Measurements from ENCODE around the gene ERLEC1. TPM values are rescaled to one million over a fixed set of nuclear protein-coding genes. Genes with fewer than 3 reads are reported as not detected.
A peak's percentile ranks its signal among the peaks of the same experiment; 100 is the strongest.

ERLEC1 gene
- total RNA-seq, 2 donors from 2014 or later = 33.4 to 38.4 TPM

DNA sequence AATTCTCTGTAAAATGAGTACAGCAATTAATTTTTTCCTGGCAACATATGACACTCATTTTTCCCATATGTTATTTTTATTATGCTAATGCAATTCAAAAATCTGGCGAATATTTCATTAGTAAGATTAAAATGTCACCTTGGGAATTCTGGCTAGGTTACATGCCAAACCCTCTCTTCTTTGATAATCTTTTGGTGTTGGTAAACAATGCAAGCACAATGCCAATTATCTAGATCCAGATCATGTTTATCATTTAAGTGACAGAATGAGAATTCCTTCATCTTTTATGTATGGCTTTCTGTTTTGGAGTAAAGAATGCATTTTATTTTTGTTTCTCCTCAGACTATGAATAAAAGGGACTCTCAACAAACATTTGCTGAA is 39.2 kb downstream of the ERLEC1 start:
- Mint-ChIP-seq H3K4me1 (peaks cover 14% of the 10 kb centered on the region), H3K4me3 (no peak overlapping the region), H3K27ac (no peak overlapping the region), H3K9me3 (no peaks in the 10 kb centered on the region), H3K36me3 (ENCODE audit: low read depth) (peaks cover under 1% of the 10 kb centered on the region), H3K27me3 (ENCODE audit: insufficient read depth) (no peaks in the 10 kb centered on the region)
- H3K4me1 ChIP-seq (ENCODE audit: control insufficient read depth, insufficient read depth, low read length) = peaks cover 5% of the 10 kb centered on the region
- no peaks in the 10 kb centered on the region for H3K9me3 ChIP-seq (ENCODE audit: control insufficient read depth, low read length)
- WGBS, 2 experiments (ENCODE audit: insufficient coverage in 1 of 2, insufficient read length in 1 of 2) = 78 to 100% methylated on average over 1 of the region's 1 CpG
- no peaks in the 10 kb centered on the region for H3K36me3 ChIP-seq (ENCODE audit: control insufficient read depth, insufficient read depth, low read length)
- H3K4me3 ChIP-seq (ENCODE audit: low read length) = no peak overlapping the region
- no peak overlapping the region for H3K27ac ChIP-seq (ENCODE audit: low read depth, low read length)
- no peaks in the 10 kb centered on the region for H3K27me3 ChIP-seq (ENCODE audit: control insufficient read depth, insufficient read depth, low read length, poor library complexity, severe bottlenecking)
- TF ChIP-seq CTCF (conservative IDR thresholded peaks at IDR 0.05) = no peak
- H3K9ac ChIP-seq (ENCODE audit: extremely low read depth, low read length, poor library complexity, severe bottlenecking) = no peak overlapping the region
- no peak for DNase-seq

- Histone ChIP-seq H3K9me3 (ENCODE audit: control insufficient read depth, low read length) (no peaks in the 10 kb centered on the region), H3K27ac (ENCODE audit: low read depth, low read length) (no peak overlapping the region), H3K4me1 (ENCODE audit: control insufficient read depth, insufficient read depth, low read length) (peaks cover 5% of the 10 kb centered on the region), H3K9ac (ENCODE audit: extremely low read depth, low read length, poor library complexity, severe bottlenecking) (no peak overlapping the region), H3K36me3 (ENCODE audit: control insufficient read depth, insufficient read depth, low read length) (no peaks in the 10 kb centered on the region), H3K4me3 (ENCODE audit: low read length) (no peak overlapping the region), H3K27me3 (ENCODE audit: control insufficient read depth, insufficient read depth, low read length, poor library complexity, severe bottlenecking) (no peaks in the 10 kb centered on the region)
- H3K4me1 Mint-ChIP-seq = peaks cover 14% of the 10 kb centered on the region
- peak overlapping the region; percentile 17 for H3K27ac Mint-ChIP-seq
- no peak for TF ChIP-seq CTCF (conservative IDR thresholded peaks at IDR 0.05)
- H3K27me3 Mint-ChIP-seq (ENCODE audit: insufficient read depth) = no peaks in the 10 kb centered on the region
- no peak for DNase-seq
- 82 to 83% methylated on average over 1 to 3 of the region's 3 CpGs for WGBS, 2 experiments (ENCODE audit: insufficient coverage in 1 of 2, insufficient read length in 1 of 2)
- H3K9me3 Mint-ChIP-seq = no peaks in the 10 kb centered on the region
- peaks cover 2% of the 10 kb centered on the region for H3K36me3 Mint-ChIP-seq (ENCODE audit: low read depth)
- no peak overlapping the region for H3K4me3 Mint-ChIP-seq
Measured at GRCh38 chr2:53826587-53827397, 39.9 kb downstream of the ERLEC1 start.

DNA sequence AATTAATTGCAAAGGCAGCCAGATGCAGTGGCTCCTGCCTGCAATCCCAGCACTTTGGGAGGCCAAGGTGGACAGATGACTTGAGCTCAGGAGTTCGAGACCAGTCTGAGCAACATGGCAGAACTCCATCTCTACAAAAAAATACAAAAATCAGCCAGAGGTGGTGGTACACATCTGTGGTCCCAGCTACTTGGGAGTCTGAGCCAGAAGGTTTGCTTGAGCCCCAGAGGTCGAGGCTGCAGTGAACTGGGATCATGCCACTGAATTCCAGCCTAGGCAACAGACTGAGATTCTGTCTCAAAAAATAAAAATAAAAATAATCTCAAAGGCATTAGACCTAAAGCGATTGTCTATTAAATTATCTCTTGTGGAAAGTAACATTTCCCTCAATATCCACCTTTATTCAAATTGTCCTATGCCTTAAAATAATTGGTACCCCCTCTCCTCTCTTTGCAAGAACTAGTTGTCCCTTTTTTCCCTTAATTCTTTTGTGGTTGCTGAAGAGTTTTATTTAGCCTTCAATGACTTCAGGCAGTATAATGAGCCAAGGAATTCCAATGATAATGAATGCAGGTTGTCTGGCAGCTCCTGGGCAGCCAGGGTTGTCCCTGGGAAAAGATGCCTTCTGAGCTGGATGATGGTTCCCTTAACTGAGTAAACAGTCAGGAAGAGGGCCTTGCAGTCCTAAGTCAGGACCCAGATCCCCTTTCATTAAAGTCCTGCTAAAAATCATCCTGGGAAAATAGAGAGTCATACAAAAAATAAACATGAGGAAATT is 40.7 kb downstream of the ERLEC1 start:
- Histone ChIP-seq H3K4me3 (ENCODE audit: low read length) (no peak overlapping the region), H3K9me3 (ENCODE audit: control insufficient read depth, low read length) (no peaks in the 10 kb centered on the region), H3K27me3 (ENCODE audit: control insufficient read depth, insufficient read depth, low read length, poor library complexity, severe bottlenecking) (no peaks in the 10 kb centered on the region), H3K36me3 (ENCODE audit: control insufficient read depth, insufficient read depth, low read length) (no peaks in the 10 kb centered on the region), H3K9ac (ENCODE audit: extremely low read depth, low read length, poor library complexity, severe bottlenecking) (no peak overlapping the region), H3K27ac (ENCODE audit: low read depth, low read length) (peak overlapping the region; percentile 2), H3K4me1 (ENCODE audit: control insufficient read depth, insufficient read depth, low read length) (peaks cover 5% of the 10 kb centered on the region)
- H3K4me1 Mint-ChIP-seq = peaks cover 14% of the 10 kb centered on the region
- peak; percentile 64 for DNase-seq
- H3K4me3 Mint-ChIP-seq = no peak overlapping the region
- H3K9me3 Mint-ChIP-seq = no peaks in the 10 kb centered on the region
- H3K36me3 Mint-ChIP-seq (ENCODE audit: low read depth) = peaks cover 2% of the 10 kb centered on the region
- 89 to 100% methylated on average over 3 of the region's 3 CpGs for WGBS, 2 experiments (ENCODE audit: insufficient coverage in 1 of 2, insufficient read length in 1 of 2)
- no peak for TF ChIP-seq CTCF (conservative IDR thresholded peaks at IDR 0.05)
- no peaks in the 10 kb centered on the region for H3K27me3 Mint-ChIP-seq (ENCODE audit: insufficient read depth)
- peak overlapping the region; percentile 15 for H3K27ac Mint-ChIP-seq

Data from endodermal cell (in vitro differentiated cells).